SK-N-SH (cell line): ENCODE measurements around the gene CDK9.

Experiments used
- CTCF ChIP-seq: fragments of 200-600 bp; sonication (generic); IDR thresholded peaks from 2 replicates; pipeline ENCODE4 v1.6.1; 2017; ENCODE audit warnings: antibody characterized with exemption, mild to moderate bottlenecking, moderate library complexity
- JUND ChIP-seq: IDR thresholded peaks from 2 replicates; pipeline ENCODE4 v1.4.0; 2012
- NFIC ChIP-seq: IDR thresholded peaks from 2 replicates; pipeline ENCODE4 v1.4.0; 2012; ENCODE audit warnings: borderline replicate concordance
- RAD21 ChIP-seq: IDR thresholded peaks from 2 replicates; pipeline ENCODE4 v1.6.1; 2012; ENCODE audit warnings: mild to moderate bottlenecking, low read length
- RFX5 ChIP-seq: IDR thresholded peaks from 2 replicates; pipeline ENCODE4 v1.6.1; 2012; ENCODE audit warnings: mild to moderate bottlenecking, improper control_type of control experiment, low read length
- SIN3A ChIP-seq: IDR thresholded peaks from 2 replicates; pipeline ENCODE4 v1.6.1; 2012; ENCODE audit warnings: low read depth, mild to moderate bottlenecking, low read length, moderate library complexity, borderline replicate concordance
- TF ChIP-seq, protein P1 (sequence below): IDR thresholded peaks from 2 replicates; pipeline ENCODE4 v1.6.1; 2012; ENCODE audit warnings: mild to moderate bottlenecking, low read depth, low read length, moderate library complexity

DNA sequence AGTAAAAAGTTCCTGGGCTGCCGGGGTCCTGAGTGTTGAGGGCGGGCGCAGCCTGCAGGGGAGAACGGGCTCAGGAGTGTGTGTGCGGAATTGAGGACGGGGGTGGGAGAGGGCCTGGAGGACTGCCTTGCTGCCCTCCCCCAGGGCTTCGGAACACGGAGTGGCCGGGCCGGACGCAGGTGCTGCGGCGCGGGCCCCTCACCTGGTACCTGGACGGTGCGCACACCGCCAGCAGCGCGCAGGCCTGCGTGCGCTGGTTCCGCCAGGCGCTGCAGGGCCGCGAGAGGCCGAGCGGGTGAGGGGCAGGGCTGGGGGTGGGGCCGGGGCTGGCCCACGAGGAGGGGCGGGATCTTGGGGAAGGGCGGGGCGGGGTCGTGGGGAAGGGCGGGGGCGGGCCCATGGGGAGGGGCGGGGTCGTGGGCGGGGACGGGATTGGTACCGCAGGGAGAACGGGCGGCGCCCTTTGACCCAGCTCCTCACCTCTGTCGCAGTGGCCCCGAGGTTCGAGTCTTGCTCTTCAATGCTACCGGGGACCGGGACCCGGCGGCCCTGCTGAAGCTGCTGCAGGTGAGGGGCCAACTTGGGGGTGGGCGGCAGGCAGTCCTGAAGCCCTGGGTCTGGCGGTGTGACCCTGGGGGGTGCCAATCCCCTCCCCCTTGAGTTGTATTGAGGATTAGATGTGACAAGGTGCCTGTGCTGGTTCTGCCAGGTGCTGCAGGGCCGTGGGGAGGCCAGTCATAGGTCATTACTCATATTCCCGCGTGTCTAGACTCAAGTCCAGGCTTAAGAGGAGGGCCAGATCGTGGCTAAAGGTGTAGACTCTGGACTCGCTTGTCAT, 23.9 kb downstream of the CDK9 start:
- TF ChIP-seq CTCF (no peak), NFIC (no peak), SIN3A (no peak), JUND (no peak), RFX5 (no peak), RAD21 (no peak)
- TF ChIP-seq, protein P1, sequence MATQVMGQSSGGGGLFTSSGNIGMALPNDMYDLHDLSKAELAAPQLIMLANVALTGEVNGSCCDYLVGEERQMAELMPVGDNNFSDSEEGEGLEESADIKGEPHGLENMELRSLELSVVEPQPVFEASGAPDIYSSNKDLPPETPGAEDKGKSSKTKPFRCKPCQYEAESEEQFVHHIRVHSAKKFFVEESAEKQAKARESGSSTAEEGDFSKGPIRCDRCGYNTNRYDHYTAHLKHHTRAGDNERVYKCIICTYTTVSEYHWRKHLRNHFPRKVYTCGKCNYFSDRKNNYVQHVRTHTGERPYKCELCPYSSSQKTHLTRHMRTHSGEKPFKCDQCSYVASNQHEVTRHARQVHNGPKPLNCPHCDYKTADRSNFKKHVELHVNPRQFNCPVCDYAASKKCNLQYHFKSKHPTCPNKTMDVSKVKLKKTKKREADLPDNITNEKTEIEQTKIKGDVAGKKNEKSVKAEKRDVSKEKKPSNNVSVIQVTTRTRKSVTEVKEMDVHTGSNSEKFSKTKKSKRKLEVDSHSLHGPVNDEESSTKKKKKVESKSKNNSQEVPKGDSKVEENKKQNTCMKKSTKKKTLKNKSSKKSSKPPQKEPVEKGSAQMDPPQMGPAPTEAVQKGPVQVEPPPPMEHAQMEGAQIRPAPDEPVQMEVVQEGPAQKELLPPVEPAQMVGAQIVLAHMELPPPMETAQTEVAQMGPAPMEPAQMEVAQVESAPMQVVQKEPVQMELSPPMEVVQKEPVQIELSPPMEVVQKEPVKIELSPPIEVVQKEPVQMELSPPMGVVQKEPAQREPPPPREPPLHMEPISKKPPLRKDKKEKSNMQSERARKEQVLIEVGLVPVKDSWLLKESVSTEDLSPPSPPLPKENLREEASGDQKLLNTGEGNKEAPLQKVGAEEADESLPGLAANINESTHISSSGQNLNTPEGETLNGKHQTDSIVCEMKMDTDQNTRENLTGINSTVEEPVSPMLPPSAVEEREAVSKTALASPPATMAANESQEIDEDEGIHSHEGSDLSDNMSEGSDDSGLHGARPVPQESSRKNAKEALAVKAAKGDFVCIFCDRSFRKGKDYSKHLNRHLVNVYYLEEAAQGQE, result no peak
